Keratinocyte (primary cell): ENCODE data around the gene MOGAT1. TPM values are rescaled to one million over a fixed set of nuclear protein-coding genes. Genes with fewer than 3 reads are reported as not detected.
A peak's percentile ranks its signal among the peaks of the same experiment; 100 is the strongest.

Experiments used
- DNase-seq: peaks from one replicate; pipeline ENCODE4 v3.0.0-alpha.2; 2011; ENCODE audit warnings: low read depth, missing footprints, low spot score
- FAIRE-seq: peaks from 2 replicates; lab custom pipeline; 2011; peaks lifted over from hg19 to GRCh38; lab: Jason Lieb, UNC
- H2AFZ ChIP-seq: 2 replicates; pipeline ENCODE4 v1.6.0; 2012; ENCODE audit warnings: low read length, control low read depth, inconsistent platforms; ENCODE audit not compliant: control insufficient read depth
- H3K27ac ChIP-seq: 2 replicates; pipeline ENCODE4 v1.5.1; 2011; ENCODE audit warnings: low read length; ENCODE audit not compliant: control insufficient read depth, insufficient read depth
- H3K27me3 ChIP-seq: 3 replicates; pipeline ENCODE4 v1.6.0; 2011; ENCODE audit warnings: low read length; ENCODE audit not compliant: control insufficient read depth, insufficient read depth; ENCODE audit errors: extremely low read depth
- H3K36me3 ChIP-seq, 2 experiments: 2 replicates in 1 of 2; 3 replicates in 1 of 2; pipeline ENCODE4 v1.5.1; 2011; ENCODE audit warnings: low read length in 2 of 2, mild to moderate bottlenecking in 1 of 2; ENCODE audit not compliant: control insufficient read depth in 2 of 2, insufficient read depth in 2 of 2; ENCODE audit errors: extremely low read depth in 1 of 2
- H3K4me1 ChIP-seq: 3 replicates; pipeline ENCODE4 v1.5.1; 2011; ENCODE audit warnings: low read length; ENCODE audit not compliant: control insufficient read depth, insufficient read depth; ENCODE audit errors: extremely low read depth
- H3K4me2 ChIP-seq: 3 replicates; pipeline ENCODE4 v1.6.0; 2011; ENCODE audit warnings: low read depth, low read length; ENCODE audit not compliant: control insufficient read depth, insufficient read depth; ENCODE audit errors: extremely low read depth
- H3K4me3 ChIP-seq, 3 experiments: fragments of 200-600 bp in 1 of 3; sonication (generic) in 1 of 3; 2 replicates in 2 of 3; 3 replicates in 1 of 3; pipeline ENCODE4 v1.5.1; 2011 to 2016; ENCODE audit warnings: low read length in 3 of 3, mild to moderate bottlenecking in 3 of 3, control low read depth in 2 of 3, inconsistent platforms in 1 of 3, low read depth in 1 of 3, mixed read lengths in 1 of 3, mixed run types in 1 of 3, moderate library complexity in 1 of 3; ENCODE audit not compliant: control insufficient read depth in 2 of 3, insufficient read depth in 2 of 3; ENCODE audit errors: extremely low read depth in 1 of 3
- H3K79me2 ChIP-seq: 2 replicates; pipeline ENCODE4 v1.6.0; 2012; ENCODE audit warnings: low read length; ENCODE audit not compliant: control insufficient read depth, insufficient read depth
- H3K9ac ChIP-seq: 3 replicates; pipeline ENCODE4 v1.6.0; 2011; ENCODE audit warnings: low read length; ENCODE audit not compliant: control insufficient read depth, insufficient read depth; ENCODE audit errors: extremely low read depth
- H3K9me1 ChIP-seq: 3 replicates; pipeline ENCODE4 v1.6.0; 2011; ENCODE audit warnings: low read length; ENCODE audit not compliant: control insufficient read depth, insufficient read depth; ENCODE audit errors: extremely low read depth
- H3K9me3 ChIP-seq: 2 replicates; pipeline ENCODE4 v1.5.1; 2012; ENCODE audit warnings: low read depth, low read length; ENCODE audit not compliant: control insufficient read depth
- H4K20me1 ChIP-seq: 3 replicates; pipeline ENCODE4 v1.6.0; 2011; ENCODE audit warnings: low read length; ENCODE audit not compliant: control insufficient read depth, insufficient read depth; ENCODE audit errors: extremely low read depth
- CTCF ChIP-seq, 3 experiments: IDR thresholded peaks in 1 of 3; conservative IDR thresholded peaks in 1 of 3; optimal IDR thresholded peaks in 1 of 3; 2 replicates in 2 of 3; 3 replicates in 1 of 3; pipeline versions ENCODE3 to v1.5.1; 2011; ENCODE audit warnings: low read length in 3 of 3, mild to moderate bottlenecking in 3 of 3, moderate library complexity in 2 of 3, control low read depth in 1 of 3, inconsistent platforms in 1 of 3; ENCODE audit not compliant: insufficient read depth in 2 of 3; ENCODE audit errors: extremely low read depth in 1 of 3
- EZH2 ChIP-seq: IDR thresholded peaks from one replicate; pipeline ENCODE4 v1.6.1; 2012; ENCODE audit warnings: inconsistent platforms, mild to moderate bottlenecking, low read length, moderate library complexity
- dilution Hi-C: fragments of 300-500 bp; cut with MboI; formaldehyde crosslinking; loops from one replicate; pipeline ENCODE4 v1.7.0; 2020; ENCODE audit warnings: low sequenced_read_pairs; ENCODE audit not compliant: extremely low pct_ligation_motif_present
- polyA plus RNA-seq, 5 experiments: library from polyadenylated mRNA; depleted of rRNA in 3 of 5; stranded (reverse) in 3 of 5; stranded (forward) in 1 of 5; unstranded in 1 of 5; fragments of >200 nt; gene quantifications; 1 replicate in 1 of 5; 2 replicates in 3 of 5; 3 replicates in 1 of 5; pipeline versions ENCODE4 v1.2.1 to v1.2.3, GENCODE V29; 2011 to 2012; ENCODE audit warnings: missing spikeins in 2 of 5, low read depth in 1 of 5, low replicate concordance in 1 of 5

The MOGAT1 gene
- polyA plus RNA-seq, 1 donor (not counting 4 experiments of a cell fraction or from before 2014, with no cell fraction given), result not detected

DNA sequence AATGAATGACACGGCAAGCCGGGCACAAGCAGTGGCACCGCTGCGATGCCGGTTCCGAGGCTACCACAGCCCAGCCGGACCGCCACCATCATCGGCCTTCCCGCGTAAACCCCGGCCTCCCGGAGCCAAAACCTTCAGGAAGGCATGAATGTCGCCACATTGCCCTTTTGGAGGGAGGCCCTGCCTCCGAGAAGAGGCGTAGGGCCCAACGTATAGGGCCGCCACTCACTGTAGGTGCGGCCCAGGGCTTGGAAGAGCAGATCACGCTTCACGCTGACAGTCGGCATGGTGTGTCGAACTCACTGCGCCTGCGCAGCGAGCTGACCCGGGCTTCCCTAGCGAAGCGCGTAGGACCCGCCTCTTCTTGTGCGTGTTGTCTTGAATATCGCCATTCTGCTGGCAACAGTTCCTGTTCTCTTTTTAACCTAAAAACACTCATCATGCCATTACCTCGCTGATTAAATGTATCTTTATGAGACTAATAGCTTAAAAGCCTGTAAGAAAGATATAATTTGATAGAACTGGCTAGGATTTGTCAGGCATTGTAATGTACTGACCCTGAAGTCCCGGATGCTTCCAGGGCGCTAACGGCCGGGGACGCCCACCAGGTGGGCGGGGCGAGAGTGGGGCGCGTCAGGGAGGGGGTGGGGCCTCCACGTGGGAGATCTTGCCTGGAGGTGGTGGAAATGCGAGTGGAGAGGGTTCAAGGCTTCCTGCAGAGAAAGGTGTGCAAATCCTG, 15.5 kb upstream of the MOGAT1 start, which contains the start of gene FARSB:
Gene FARSB (minus strand): TSS at position 306 of the 739 bp plus-strand sequence. CDS start 19 bp downstream, at position 287.
- DNase-seq (peak; percentile 73), FAIRE-seq (peak; percentile 71)
- Histone ChIP-seq H2AFZ (peak within 1 kb of the TSS; percentile 99), H4K20me1 (peaks cover 6% of the 10 kb centered on the region), H3K36me3 (peaks cover 0 to 6% of the 10 kb centered on the region in 2 experiments), H3K9me1 (no peaks in the 10 kb centered on the region), H3K79me2 (peaks cover 48% of the 10 kb centered on the region), H3K4me1 (peaks cover 28% of the 10 kb centered on the region), H3K27ac (peak within 1 kb of the TSS; percentile 100), H3K4me2 (peak within 1 kb of the TSS; percentile 96), H3K9ac (peak within 1 kb of the TSS; percentile 98), H3K9me3 (no peaks in the 10 kb centered on the region), H3K4me3 (peak within 1 kb of the TSS; percentile 63 to 96 (median 93)), H3K27me3 (no peaks in the 10 kb centered on the region)
- TF ChIP-seq CTCF (optimal IDR thresholded peaks at IDR 0.05 in 1 of 3, IDR thresholded peaks at IDR 0.05 in 1 of 3, conservative IDR thresholded peaks at IDR 0.05 in 1 of 3; ENCODE audit: extremely low read depth in 1 of 3, insufficient read depth in 2 of 3, low read length in 3 of 3) (no peak), EZH2 (no peak)
- dilution Hi-C loops, result no loop called here

DNA sequence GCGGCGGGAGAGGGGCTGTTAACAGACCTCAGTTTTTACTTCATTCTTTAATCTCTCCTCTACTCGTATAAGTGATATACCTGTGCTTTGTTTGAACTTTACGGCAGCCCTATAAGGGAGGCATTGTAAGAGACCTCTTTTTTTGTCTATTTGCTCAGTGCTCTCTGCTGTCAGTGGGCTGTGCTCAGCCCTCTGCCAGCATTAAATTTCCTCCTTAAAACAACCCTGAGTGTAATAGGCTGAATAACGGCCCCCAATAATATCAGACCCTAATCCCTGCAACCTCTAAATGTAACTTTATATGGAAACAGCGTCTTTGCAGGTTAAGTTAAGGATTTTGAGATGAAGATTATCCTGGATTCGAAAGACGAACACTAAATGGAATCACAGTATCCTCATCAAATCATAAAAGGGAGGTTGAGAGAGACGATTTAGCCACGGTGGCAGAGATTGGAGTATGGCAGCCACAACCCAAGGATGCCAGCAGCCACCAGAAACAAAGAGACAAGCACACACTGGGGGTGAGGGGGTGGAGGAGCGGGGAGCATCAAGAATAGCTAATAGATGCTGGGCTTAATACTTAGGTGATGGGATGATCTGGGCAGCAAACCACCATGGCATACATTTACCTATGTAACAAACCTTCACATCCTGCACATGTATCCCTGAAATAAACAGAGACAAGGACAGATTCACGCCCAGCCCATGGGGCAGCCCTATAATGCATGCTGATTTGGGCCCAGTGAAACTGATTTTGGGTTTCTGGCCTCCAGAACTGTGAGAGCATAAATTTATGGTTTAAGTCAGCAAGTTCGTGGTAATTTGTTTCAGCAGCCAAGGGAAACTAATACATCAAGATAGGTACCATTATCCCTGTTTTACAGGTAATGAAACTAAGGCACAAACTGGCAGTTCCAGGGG, 14.7 kb upstream of the MOGAT1 start:
- TF ChIP-seq EZH2 (no peak), CTCF (optimal IDR thresholded peaks at IDR 0.05 in 1 of 3, IDR thresholded peaks at IDR 0.05 in 1 of 3, conservative IDR thresholded peaks at IDR 0.05 in 1 of 3; ENCODE audit: extremely low read depth in 1 of 3, insufficient read depth in 2 of 3, low read length in 3 of 3) (no peak)
- dilution Hi-C loops, result no loop called here
- Histone ChIP-seq H2AFZ (peak overlapping the region; percentile 83), H3K27me3 (no peaks in the 10 kb centered on the region), H3K4me1 (peaks cover 28% of the 10 kb centered on the region), H3K4me3 (peak overlapping the region; percentile 63 to 96 (median 93)), H3K9me1 (no peaks in the 10 kb centered on the region), H4K20me1 (peaks cover 6% of the 10 kb centered on the region), H3K36me3 (peaks cover 0 to 6% of the 10 kb centered on the region in 2 experiments), H3K79me2 (peaks cover 40% of the 10 kb centered on the region), H3K4me2 (peak overlapping the region; percentile 96), H3K9me3 (no peaks in the 10 kb centered on the region), H3K9ac (peak overlapping the region; percentile 98), H3K27ac (peak overlapping the region; percentile 100)
- no peak for DNase-seq
- no peak for FAIRE-seq
